ENCODE data around the gene IQCK. TPM values are rescaled to one million over a fixed set of nuclear protein-coding genes. Genes with fewer than 3 reads are reported as not detected.

Gene IQCK
- total and polyA plus RNA-seq, 4 donors, result 4.0 to 10.0 (median 5.7) TPM

DNA sequence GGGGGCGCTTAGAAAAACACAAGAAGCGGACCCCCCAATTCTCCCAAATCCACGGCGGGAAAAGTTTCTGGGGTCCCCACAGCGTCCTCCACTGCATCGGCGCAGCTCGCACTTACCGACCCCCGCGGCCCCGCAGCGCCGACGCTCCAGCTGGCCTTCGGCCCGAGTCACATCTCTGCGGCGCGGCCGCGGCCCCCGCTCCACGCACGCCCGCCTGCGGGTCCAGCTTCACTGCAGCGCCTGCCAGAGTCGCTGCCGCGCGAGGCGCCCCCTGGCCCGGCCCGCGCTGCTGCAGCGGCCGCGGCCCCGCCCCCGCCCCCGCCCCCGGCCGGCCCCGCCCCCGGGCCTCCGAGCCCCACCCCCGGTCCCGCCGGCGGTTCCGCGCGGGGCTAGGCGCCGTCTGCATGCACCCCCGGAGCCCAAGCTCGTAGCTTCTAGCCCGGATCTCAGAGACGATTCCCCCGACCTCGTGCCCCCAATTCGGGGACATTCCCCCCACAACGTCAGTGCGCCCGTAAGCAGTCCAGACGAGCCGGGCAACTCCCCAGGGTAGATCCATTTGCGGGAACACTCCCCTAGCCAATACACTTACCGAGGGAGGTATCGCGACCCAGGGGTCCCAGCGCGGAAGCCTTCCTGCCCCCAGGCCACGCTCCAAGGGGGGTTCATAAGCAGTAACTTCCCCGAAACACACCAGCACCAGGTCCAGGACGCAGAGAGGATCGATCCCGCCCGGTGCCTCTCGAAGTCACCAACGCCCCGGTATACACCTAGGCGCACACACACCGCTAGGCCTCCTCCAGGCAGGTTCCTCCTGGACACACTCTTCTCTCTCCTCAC, 166.8 kb downstream of the IQCK start, which contains the start of gene GPRC5B:
Gene GPRC5B, minus strand, starts transcription at position 238 of the 840 bp plus-strand sequence. CDS start 12,003 bp downstream, outside the sequence.
- no peaks in the 10 kb centered on the region for H3K9me3 ChIP-seq (ENCODE audit: control insufficient read depth, low read length)
- no peaks in the 10 kb centered on the region for H3K27me3 ChIP-seq (ENCODE audit: control insufficient read depth in 1 of 2, insufficient read depth in 2 of 2, low read length in 1 of 2)
- DNase-seq (peak; percentile 60 to 83), ATAC-seq (ENCODE audit: low FRiP score) (peak; percentile 64)
- 1 to 2% methylated on average over 63 to 85 of the region's 85 CpGs for WGBS, 2 donors
- peak within 1 kb of the TSS; percentile 46 to 50 for H3K4me3 ChIP-seq (ENCODE audit: low read length in 2 of 2)
- no peak within 1 kb of the TSS for H3K27ac ChIP-seq (ENCODE audit: low read depth in 1 of 2, low read length in 2 of 2)
- H3K4me1 ChIP-seq (ENCODE audit: control insufficient read depth in 1 of 2, insufficient read depth in 2 of 2, low read length in 2 of 2), result no peaks in the 10 kb centered on the region
- no peaks in the 10 kb centered on the region for H3K36me3 ChIP-seq (ENCODE audit: control insufficient read depth in 1 of 2, insufficient read depth in 2 of 2, low read length in 1 of 2)
- intact Hi-C loops (cut with DNase I), result loop anchor here (1.0 to 10.0 kb wide), 6 partner anchors 167 to 328 kb away; partner anchors contain the start of genes IQCK (in 2 of the 2), KNOP1 (in 2 of the 2) and VPS35L (in 1 of the 2)

DNA sequence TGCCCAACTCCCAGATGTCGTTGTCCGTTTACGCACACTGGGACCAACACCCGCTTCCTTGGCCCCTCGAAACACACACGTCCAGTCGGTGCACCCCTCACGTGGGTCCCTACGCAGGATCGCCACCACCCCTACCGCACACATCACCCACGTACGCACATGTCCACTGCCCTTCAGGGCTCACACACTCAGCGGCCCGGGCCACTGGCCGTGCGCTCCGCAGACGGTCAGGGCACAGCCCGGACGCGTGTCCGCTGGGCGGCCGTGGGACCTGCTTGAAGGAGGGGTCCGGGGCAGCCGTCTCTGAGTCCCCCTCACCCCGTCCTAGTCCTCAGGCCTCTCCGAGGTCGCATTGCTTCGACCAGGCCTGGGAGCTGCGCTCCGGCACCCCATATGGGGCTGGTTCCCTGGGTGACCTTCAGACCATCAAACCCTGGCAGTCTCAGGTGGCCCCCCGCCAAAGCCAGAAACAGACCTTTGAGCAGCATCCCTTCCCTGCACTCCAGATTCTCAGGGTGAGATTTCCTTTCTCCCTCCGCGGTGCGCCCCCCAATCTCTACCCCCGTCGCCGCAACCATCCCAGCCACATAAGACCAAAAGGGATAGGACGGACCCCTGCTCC, 167.5 kb downstream of the IQCK start:
- peaks cover under 1% of the 10 kb centered on the region for H3K9me3 ChIP-seq (ENCODE audit: control insufficient read depth, low read length)
- DNase-seq (no peak), ATAC-seq (ENCODE audit: low FRiP score) (peak; percentile 62)
- intact Hi-C loops (cut with DNase I), result loop anchor here (1.0 to 10.0 kb wide), 6 partner anchors 168 to 328 kb away; partner anchors contain the start of genes IQCK (in 1 of the 2), KNOP1 (in 1 of the 2) and VPS35L (in 1 of the 2)
- H3K36me3 ChIP-seq (ENCODE audit: control insufficient read depth in 1 of 2, insufficient read depth in 2 of 2, low read length in 1 of 2), result no peaks in the 10 kb centered on the region
- 10 to 12% methylated on average over 39 to 41 of the region's 41 CpGs for WGBS, 2 donors
- H3K4me3 ChIP-seq (ENCODE audit: low read length in 2 of 2), result peak overlapping the region; percentile 4 to 50
- no peaks in the 10 kb centered on the region for H3K27me3 ChIP-seq (ENCODE audit: control insufficient read depth in 1 of 2, insufficient read depth in 2 of 2, low read length in 1 of 2)
- no peaks in the 10 kb centered on the region for H3K4me1 ChIP-seq (ENCODE audit: control insufficient read depth in 1 of 2, insufficient read depth in 2 of 2, low read length in 2 of 2)
- H3K27ac ChIP-seq (ENCODE audit: low read depth in 1 of 2, low read length in 2 of 2), result no peak overlapping the region

DNA sequence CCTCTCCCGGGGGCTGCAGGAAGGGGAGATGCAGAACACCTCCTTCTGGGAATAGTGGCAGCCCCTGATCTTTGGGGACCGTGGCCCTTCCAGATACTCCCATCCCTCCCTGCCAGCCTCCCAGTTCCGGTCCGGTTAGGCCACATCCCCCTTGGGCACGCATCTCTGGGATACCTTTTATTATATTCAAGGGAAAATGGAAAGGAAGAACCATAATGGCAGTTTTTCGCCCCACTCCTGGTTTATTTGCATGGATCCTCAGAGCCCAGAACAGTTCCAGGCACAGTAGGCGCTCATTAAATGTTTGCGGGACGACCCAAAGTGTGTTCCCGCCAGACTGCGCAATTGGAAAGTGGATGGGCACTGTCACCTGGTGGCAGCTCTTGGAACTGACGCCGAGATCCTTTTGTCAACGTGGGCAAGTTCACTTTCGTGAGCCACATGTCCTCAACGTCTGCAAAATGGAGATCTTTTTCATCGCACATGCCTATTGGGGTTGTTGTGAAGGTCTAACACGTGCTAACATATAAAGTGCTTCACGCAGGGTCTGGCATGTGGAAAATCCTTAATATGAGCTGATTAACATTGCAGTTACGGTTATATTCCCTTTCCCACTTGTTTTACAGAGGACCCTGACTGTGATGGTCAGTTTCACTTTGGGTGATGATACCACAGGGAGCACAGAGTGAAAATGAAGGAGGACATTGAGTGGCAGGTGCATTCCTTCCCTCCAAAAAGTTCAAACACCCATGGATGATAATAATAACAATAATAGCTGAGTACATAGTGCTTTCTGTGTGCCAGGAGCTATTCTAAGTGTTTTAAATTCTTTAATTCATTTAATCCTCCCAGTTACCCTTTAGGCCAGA, 168.2 kb downstream of the IQCK start:
- 3% methylated on average over 20 of the region's 20 CpGs for WGBS, 2 donors
- H3K27me3 ChIP-seq (ENCODE audit: control insufficient read depth in 1 of 2, insufficient read depth in 2 of 2, low read length in 1 of 2), result no peaks in the 10 kb centered on the region
- no peaks in the 10 kb centered on the region for H3K4me1 ChIP-seq (ENCODE audit: control insufficient read depth in 1 of 2, insufficient read depth in 2 of 2, low read length in 2 of 2)
- intact Hi-C loops (cut with DNase I), result loop anchor here (1.0 to 10.0 kb wide), 5 partner anchors 169 to 329 kb away; partner anchors contain the start of genes IQCK (in 1 of the 2), KNOP1 (in 1 of the 2) and VPS35L (in 1 of the 2)
- H3K9me3 ChIP-seq (ENCODE audit: control insufficient read depth, low read length), result peaks cover 4% of the 10 kb centered on the region
- ATAC-seq (ENCODE audit: low FRiP score) (peak; percentile 80), DNase-seq (peak; percentile 79 to 93)
- H3K27ac ChIP-seq (ENCODE audit: low read depth in 1 of 2, low read length in 2 of 2), result no peak overlapping the region
- H3K4me3 ChIP-seq (ENCODE audit: low read length in 2 of 2), result peak overlapping the region; percentile 7 to 20
- no peaks in the 10 kb centered on the region for H3K36me3 ChIP-seq (ENCODE audit: control insufficient read depth in 1 of 2, insufficient read depth in 2 of 2, low read length in 1 of 2)

DNA sequence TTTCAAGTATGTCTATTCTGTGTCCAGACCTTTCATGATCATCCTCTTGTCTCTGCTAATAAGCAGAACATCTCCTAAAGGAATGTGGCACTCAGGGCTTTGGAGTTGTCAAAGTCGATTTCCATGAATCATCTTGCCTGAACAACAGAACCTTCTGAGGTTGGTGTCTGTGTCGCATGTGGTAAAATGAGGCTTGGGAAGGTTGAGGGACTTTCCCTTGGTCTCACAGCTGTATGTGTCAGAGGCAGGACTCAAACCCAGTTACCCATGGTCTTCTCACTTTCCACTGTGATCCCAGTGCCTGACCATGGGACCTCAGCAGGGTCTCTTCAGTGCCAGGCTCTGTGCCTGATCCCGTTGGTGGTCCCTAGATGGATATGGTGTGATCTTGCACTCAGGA, 170.8 kb downstream of the IQCK start:
- H3K27ac ChIP-seq (ENCODE audit: low read depth in 1 of 2, low read length in 2 of 2), result no peak overlapping the region
- no peaks in the 10 kb centered on the region for H3K27me3 ChIP-seq (ENCODE audit: control insufficient read depth in 1 of 2, insufficient read depth in 2 of 2, low read length in 1 of 2)
- peaks cover 4% of the 10 kb centered on the region for H3K9me3 ChIP-seq (ENCODE audit: control insufficient read depth, low read length)
- no peaks in the 10 kb centered on the region for H3K36me3 ChIP-seq (ENCODE audit: control insufficient read depth in 1 of 2, insufficient read depth in 2 of 2, low read length in 1 of 2)
- DNase-seq, result no peak
- intact Hi-C loops (cut with DNase I), result loop anchor here (5.0 to 10.0 kb wide), 4 partner anchors 172 to 332 kb away; partner anchors contain the start of genes IQCK (in 1 of the 2), KNOP1 (in 1 of the 2) and VPS35L (in 1 of the 2)
- ATAC-seq (ENCODE audit: low FRiP score), result no peak
- H3K4me1 ChIP-seq (ENCODE audit: control insufficient read depth in 1 of 2, insufficient read depth in 2 of 2, low read length in 2 of 2), result no peaks in the 10 kb centered on the region
- no peak overlapping the region for H3K4me3 ChIP-seq (ENCODE audit: low read length in 2 of 2)
- 80 to 85% methylated on average over 3 of the region's 3 CpGs for WGBS, 2 donors

DNA sequence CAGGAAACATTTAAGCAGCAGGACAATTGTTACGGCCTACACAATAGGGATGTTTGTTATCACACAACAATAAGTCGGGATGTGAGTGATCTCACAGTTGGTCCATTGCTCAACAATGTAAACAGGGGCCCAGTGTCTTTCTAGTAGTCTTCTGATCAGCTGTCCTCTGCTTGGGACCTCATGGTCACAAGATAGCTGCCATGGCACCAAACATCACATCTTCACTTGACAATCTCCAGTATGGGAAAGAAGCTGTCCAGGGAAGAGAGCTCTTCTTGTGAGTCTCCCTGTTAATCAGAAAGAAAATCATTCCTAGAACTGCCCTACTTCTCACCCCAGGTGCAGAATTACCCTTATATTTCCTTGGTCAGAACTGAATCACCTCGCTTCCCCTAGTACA, 172.8 kb downstream of the IQCK start:
- no peak overlapping the region for H3K4me3 ChIP-seq (ENCODE audit: low read length in 2 of 2)
- ATAC-seq (ENCODE audit: low FRiP score) (no peak), DNase-seq (no peak)
- H3K27ac ChIP-seq (ENCODE audit: low read depth in 1 of 2, low read length in 2 of 2), result no peak overlapping the region
- no peaks in the 10 kb centered on the region for H3K27me3 ChIP-seq (ENCODE audit: control insufficient read depth in 1 of 2, insufficient read depth in 2 of 2, low read length in 1 of 2)
- H3K9me3 ChIP-seq (ENCODE audit: control insufficient read depth, low read length), result peaks cover 4% of the 10 kb centered on the region
- intact Hi-C loops (cut with DNase I), result no loop called here
- no peaks in the 10 kb centered on the region for H3K36me3 ChIP-seq (ENCODE audit: control insufficient read depth in 1 of 2, insufficient read depth in 2 of 2, low read length in 1 of 2)
- 92 to 95% methylated on average over 3 of the region's 3 CpGs for WGBS, 2 donors
- no peaks in the 10 kb centered on the region for H3K4me1 ChIP-seq (ENCODE audit: control insufficient read depth in 1 of 2, insufficient read depth in 2 of 2, low read length in 2 of 2)

DNA sequence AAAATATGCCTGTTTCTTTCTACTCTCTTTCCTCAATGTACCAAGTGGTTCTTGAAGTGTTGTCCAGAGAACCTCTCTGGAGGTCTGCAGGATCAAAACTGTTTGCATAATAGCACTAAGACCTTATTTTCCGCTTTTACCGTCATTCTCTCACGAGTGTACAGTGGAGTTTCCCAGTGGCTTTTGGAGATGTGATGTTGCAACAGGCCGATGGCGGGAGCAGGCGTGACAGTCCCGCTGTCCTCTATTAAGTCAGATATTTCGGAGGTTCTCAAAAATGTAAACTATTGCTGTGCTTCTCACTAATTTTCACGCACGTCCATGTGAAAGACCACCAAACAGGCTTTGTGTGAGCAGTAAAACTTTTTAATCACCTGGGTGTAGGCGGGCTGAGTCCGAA, 174.8 kb downstream of the IQCK start:
- Histone ChIP-seq H3K27me3 (ENCODE audit: control insufficient read depth in 1 of 2, insufficient read depth in 2 of 2, low read length in 1 of 2) (no peaks in the 10 kb centered on the region), H3K9me3 (ENCODE audit: control insufficient read depth, low read length) (peaks cover 4% of the 10 kb centered on the region), H3K36me3 (ENCODE audit: control insufficient read depth in 1 of 2, insufficient read depth in 2 of 2, low read length in 1 of 2) (no peaks in the 10 kb centered on the region), H3K27ac (ENCODE audit: low read depth in 1 of 2, low read length in 2 of 2) (no peak overlapping the region), H3K4me3 (ENCODE audit: low read length in 2 of 2) (no peak overlapping the region), H3K4me1 (ENCODE audit: control insufficient read depth in 1 of 2, insufficient read depth in 2 of 2, low read length in 2 of 2) (no peaks in the 10 kb centered on the region)
- 92 to 93% methylated on average over 12 of the region's 12 CpGs for WGBS, 2 donors
- ATAC-seq (ENCODE audit: low FRiP score) (no peak), DNase-seq (no peak)
- intact Hi-C loops (cut with DNase I), result no loop called here

DNA sequence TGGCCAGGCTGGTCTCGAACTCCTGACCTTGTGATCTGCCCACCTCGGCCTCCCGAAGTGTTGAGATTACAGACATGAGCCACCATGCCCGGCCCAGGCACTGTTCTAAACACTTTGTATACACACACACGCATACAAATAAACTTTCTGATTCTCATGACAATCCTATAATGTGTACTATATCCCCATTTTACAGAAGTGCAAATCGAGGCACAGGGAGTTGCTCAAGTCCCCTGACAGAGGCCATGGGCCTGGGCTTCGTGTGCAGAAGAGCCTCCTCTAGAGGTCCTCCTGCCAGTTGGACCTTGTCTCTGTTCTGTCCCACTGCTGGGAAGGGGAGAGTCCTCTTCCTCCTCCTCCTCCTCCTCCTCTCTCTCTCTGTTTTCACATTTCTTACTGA, 176.5 kb downstream of the IQCK start:
- intact Hi-C loops (cut with DNase I), result no loop called here
- DNase-seq (no peak), ATAC-seq (ENCODE audit: low FRiP score) (no peak)
- Histone ChIP-seq H3K27me3 (ENCODE audit: control insufficient read depth in 1 of 2, insufficient read depth in 2 of 2, low read length in 1 of 2) (no peaks in the 10 kb centered on the region), H3K4me1 (ENCODE audit: control insufficient read depth in 1 of 2, insufficient read depth in 2 of 2, low read length in 2 of 2) (no peaks in the 10 kb centered on the region), H3K36me3 (ENCODE audit: control insufficient read depth in 1 of 2, insufficient read depth in 2 of 2, low read length in 1 of 2) (no peaks in the 10 kb centered on the region), H3K9me3 (ENCODE audit: control insufficient read depth, low read length) (peaks cover 4% of the 10 kb centered on the region), H3K27ac (ENCODE audit: low read depth in 1 of 2, low read length in 2 of 2) (no peak overlapping the region), H3K4me3 (ENCODE audit: low read length in 2 of 2) (no peak overlapping the region)
- 86 to 89% methylated on average over 7 of the region's 7 CpGs for WGBS, 2 donors

DNA sequence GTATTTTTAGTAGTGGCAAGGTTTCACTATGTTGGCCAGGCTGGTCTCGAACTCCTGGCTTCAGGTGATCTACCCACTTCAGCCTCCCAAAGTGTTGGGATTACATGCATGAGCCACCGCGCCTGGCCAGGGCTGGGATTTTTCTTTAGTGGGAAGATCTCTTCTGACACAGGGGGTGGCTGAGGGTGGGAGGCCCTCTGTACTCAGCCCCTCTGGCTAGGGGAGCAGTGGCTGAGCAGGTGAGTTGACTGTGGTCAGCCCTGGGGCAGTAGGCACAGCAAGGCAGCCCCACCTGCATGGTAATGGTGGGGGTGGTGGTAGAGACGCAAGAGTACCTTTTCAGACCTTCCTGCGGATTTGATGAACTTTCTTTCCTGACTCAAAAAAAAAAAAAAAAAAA, 178.9 kb downstream of the IQCK start:
- no peaks in the 10 kb centered on the region for H3K27me3 ChIP-seq (ENCODE audit: control insufficient read depth in 1 of 2, insufficient read depth in 2 of 2, low read length in 1 of 2)
- H3K27ac ChIP-seq (ENCODE audit: low read depth in 1 of 2, low read length in 2 of 2), result no peak overlapping the region
- DNase-seq (no peak), ATAC-seq (ENCODE audit: low FRiP score) (no peak)
- no peaks in the 10 kb centered on the region for H3K9me3 ChIP-seq (ENCODE audit: control insufficient read depth, low read length)
- H3K4me1 ChIP-seq (ENCODE audit: control insufficient read depth in 1 of 2, insufficient read depth in 2 of 2, low read length in 2 of 2), result no peaks in the 10 kb centered on the region
- no peaks in the 10 kb centered on the region for H3K36me3 ChIP-seq (ENCODE audit: control insufficient read depth in 1 of 2, insufficient read depth in 2 of 2, low read length in 1 of 2)
- no peak overlapping the region for H3K4me3 ChIP-seq (ENCODE audit: low read length in 2 of 2)
- WGBS, 2 donors, result 90 to 92% methylated on average over 5 of the region's 5 CpGs
- intact Hi-C loops (cut with DNase I), result no loop called here

Measured in aorta (tissue), 5 donors.